HEK293T (cell line): Measurements from ENCODE around the gene CNGA3.

Experiments used
- CTCF ChIA-PET: fragments of 350-600 bp; formaldehyde crosslinking; extraction: SDS; loops from one replicate; lab custom pipeline; 2021; ENCODE audit warnings: antibody characterized with exemption, inconsistent platforms; lab: Yijun Ruan, JAX
- POLR2A ChIA-PET: fragments of 350-600 bp; formaldehyde crosslinking; extraction: SDS; loops from one replicate; lab custom pipeline; 2020; ENCODE audit warnings: antibody characterized with exemption, inconsistent platforms; lab: Yijun Ruan, JAX
- DNase-seq: peaks from one replicate; pipeline ENCODE4 v3.0.0; 2012; ENCODE audit warnings: mixed read lengths; ENCODE audit errors: extremely low spot score
- ARNT ChIP-seq: fragments of 450-650 bp; IDR thresholded peaks from 2 replicates; pipeline ENCODE4 v1.6.1; 2017; ENCODE audit warnings: mild to moderate bottlenecking
- BHLHE40 ChIP-seq: fragments of 450-650 bp; IDR thresholded peaks from 2 replicates; pipeline ENCODE4 v1.6.1; 2016; ENCODE audit warnings: mild to moderate bottlenecking, moderate library complexity, borderline replicate concordance
- CTBP1 ChIP-seq: fragments of 450-650 bp; IDR thresholded peaks from 2 replicates; pipeline ENCODE4 v1.6.1; 2016; ENCODE audit warnings: borderline replicate concordance
- ELF4 ChIP-seq: fragments of 450-650 bp; IDR thresholded peaks from 2 replicates; pipeline ENCODE4 v1.6.1; 2017; ENCODE audit warnings: antibody characterized with exemption
- FOXA1 ChIP-seq: fragments of 450-650 bp; IDR thresholded peaks from 2 replicates; pipeline ENCODE4 v1.6.1; 2016; ENCODE audit warnings: mild to moderate bottlenecking
- FOXK2 ChIP-seq: fragments of 450-650 bp; IDR thresholded peaks from 2 replicates; pipeline ENCODE4 v1.6.1; 2016; ENCODE audit warnings: mild to moderate bottlenecking
- FOXM1 ChIP-seq: fragments of 450-650 bp; IDR thresholded peaks from 2 replicates; pipeline ENCODE4 v1.6.1; 2017; ENCODE audit warnings: mild to moderate bottlenecking, borderline replicate concordance
- HDGF ChIP-seq: fragments of 450-650 bp; IDR thresholded peaks from 2 replicates; pipeline ENCODE4 v1.6.1; 2017; ENCODE audit warnings: antibody characterized with exemption, borderline replicate concordance
- L3MBTL2 ChIP-seq: fragments of 450-650 bp; conservative IDR thresholded peaks from 2 replicates; pipeline ENCODE4 v1.6.1; 2016; ENCODE audit warnings: mild to moderate bottlenecking
- LEF1 ChIP-seq: fragments of 450-650 bp; IDR thresholded peaks from 2 replicates; pipeline ENCODE4 v1.6.1; 2017; ENCODE audit warnings: mild to moderate bottlenecking, borderline replicate concordance
- NFRKB ChIP-seq: fragments of 450-650 bp; IDR thresholded peaks from 2 replicates; pipeline ENCODE4 v1.6.1; 2016; ENCODE audit warnings: mild to moderate bottlenecking, moderate library complexity
- PKNOX1 ChIP-seq: fragments of 450-650 bp; IDR thresholded peaks from 2 replicates; pipeline ENCODE4 v1.6.1; 2016
- SP1 ChIP-seq: fragments of 450-650 bp; IDR thresholded peaks from 2 replicates; pipeline ENCODE4 v1.6.1; 2017
- SUZ12 ChIP-seq: fragments of 450-650 bp; IDR thresholded peaks from 2 replicates; pipeline ENCODE4 v1.6.1; 2016; ENCODE audit warnings: mild to moderate bottlenecking
- TARDBP ChIP-seq: fragments of 450-650 bp; IDR thresholded peaks from 2 replicates; pipeline ENCODE4 v1.6.1; 2016
- ZNF384 ChIP-seq: fragments of 450-650 bp; IDR thresholded peaks from 2 replicates; pipeline ENCODE4 v1.6.1; 2016

The CNGA3 gene

GRCh38 chr2:98324181-98324580 lies 22.1 kb upstream of the CNGA3 start:
- POLR2A ChIA-PET, result no interaction called here
- DNase-seq, result no peak
- TF ChIP-seq PKNOX1 (no peak), ARNT (no peak)
- CTCF ChIA-PET, result no interaction called here

- POLR2A ChIA-PET, result no interaction called here
- DNase-seq, result no peak
- no peak for TF ChIP-seq CTBP1
- no peak for TF ChIP-seq FOXM1
- TF ChIP-seq NFRKB, result no peak
- TF ChIP-seq ELF4, result no peak
- TF ChIP-seq FOXK2, result no peak
- TF ChIP-seq ZNF384, result no peak
- TF ChIP-seq SUZ12, result no peak
- no peak for TF ChIP-seq LEF1
- TF ChIP-seq BHLHE40, result no peak
- CTCF ChIA-PET, result no interaction called here
These were observed 18.5 kb upstream of the CNGA3 start for GRCh38 chr2:98327776-98328175.

- ChIA-PET CTCF (no interaction called here), POLR2A (no interaction called here)
- DNase-seq, result no peak
- no peak for TF ChIP-seq ARNT
- no peak for TF ChIP-seq ELF4
- no peak for TF ChIP-seq BHLHE40
- TF ChIP-seq L3MBTL2, result no peak
- TF ChIP-seq CTBP1, result no peak
- no peak for TF ChIP-seq FOXK2
- TF ChIP-seq FOXM1, result no peak
- no peak for TF ChIP-seq SP1
- no peak for TF ChIP-seq ZNF384
- TF ChIP-seq PKNOX1, result no peak
- TF ChIP-seq FOXA1, result no peak
- TF ChIP-seq SUZ12, result no peak
- no peak for TF ChIP-seq HDGF
- no peak for TF ChIP-seq NFRKB
- TF ChIP-seq TARDBP, result no peak
These were observed 16.7 kb upstream of the CNGA3 start for GRCh38 chr2:98329549-98329948.

DNA sequence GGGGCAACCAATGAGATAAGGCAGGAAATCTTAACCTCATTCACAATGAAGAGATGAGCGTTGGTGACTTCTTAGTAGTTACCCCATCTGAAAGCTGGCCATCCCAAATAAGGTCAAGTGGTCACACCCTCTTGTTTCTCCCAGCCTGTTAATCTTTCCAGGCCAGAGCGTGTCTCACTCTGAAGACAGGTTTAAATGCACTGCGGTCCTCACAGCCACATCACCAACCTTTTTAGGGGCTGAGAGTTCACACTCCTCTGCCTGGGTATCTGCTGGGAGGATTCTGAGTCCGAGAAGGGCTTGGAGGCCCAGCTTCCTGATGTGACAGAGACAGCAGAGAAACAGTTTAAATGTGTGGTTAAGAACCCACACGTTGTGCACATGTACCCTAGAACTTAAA lies 13.3 kb upstream of the CNGA3 start:
- ChIA-PET CTCF (no interaction called here), POLR2A (no interaction called here)
- DNase-seq, result no peak
- TF ChIP-seq CTBP1, result no peak
- TF ChIP-seq ARNT, result no peak
- TF ChIP-seq SUZ12, result no peak
- TF ChIP-seq BHLHE40, result no peak
- TF ChIP-seq FOXM1, result no peak
- TF ChIP-seq PKNOX1, result no peak
- no peak for TF ChIP-seq L3MBTL2
- TF ChIP-seq FOXA1, result no peak
- TF ChIP-seq ELF4, result no peak
- TF ChIP-seq NFRKB, result no peak
- no peak for TF ChIP-seq SP1
- no peak for TF ChIP-seq ZNF384
- no peak for TF ChIP-seq HDGF

GRCh38 chr2:98333922-98334321 lies 12.3 kb upstream of the CNGA3 start:
- TF ChIP-seq FOXA1, result no peak
- POLR2A ChIA-PET, result no interaction called here
- DNase-seq, result no peak
- CTCF ChIA-PET, result interaction anchor here (0.7 kb wide), 1 partner anchor 15 kb away, joined by 3 read pairs; no protein-coding TSS in a partner anchor

GRCh38 chr2:98334439-98335078 lies 11.7 kb upstream of the CNGA3 start:
- POLR2A ChIA-PET, result no interaction called here
- CTCF ChIA-PET, result no interaction called here

More at GRCh38 chr2:98334439-98335078, 11.7 kb upstream of the CNGA3 start:
- DNase-seq, result no peak
- TF ChIP-seq CTBP1, result no peak
- TF ChIP-seq HDGF, result no peak
- no peak for TF ChIP-seq FOXK2
- no peak for TF ChIP-seq NFRKB
- no peak for TF ChIP-seq SUZ12
- no peak for TF ChIP-seq L3MBTL2
- TF ChIP-seq PKNOX1, result no peak
- no peak for TF ChIP-seq ARNT
- TF ChIP-seq ZNF384, result no peak
- TF ChIP-seq FOXM1, result no peak
- no peak for TF ChIP-seq BHLHE40
